Colonic mucosa (tissue), 4 donors: Measurements from ENCODE around the gene TRIM37. TPM values are rescaled to one million over a fixed set of nuclear protein-coding genes. Genes with fewer than 3 reads are reported as not detected.

Experiments
- DNase-seq: peaks from one replicate; pipeline ENCODE4 v3.0.0-alpha.2; 2020
- H3K27ac ChIP-seq: fragments of 200-600 bp; one replicate; pipeline ENCODE4 v1.8.0; 2021
- H3K27me3 ChIP-seq: fragments of 200-600 bp; one replicate; pipeline ENCODE4 v1.8.0; 2021
- H3K36me3 ChIP-seq: fragments of 200-600 bp; one replicate; pipeline ENCODE4 v1.8.0; 2021
- H3K4me1 ChIP-seq: fragments of 200-600 bp; one replicate; pipeline ENCODE4 v1.8.0; 2021; ENCODE audit warnings: mild to moderate bottlenecking
- H3K4me3 ChIP-seq: fragments of 200-600 bp; one replicate; pipeline ENCODE4 v1.8.0; 2021
- H3K9ac ChIP-seq, 2 donors: one replicate each; pipeline ENCODE4 v1.7.0; 2013; ENCODE audit warnings: control low read depth in 2 of 2, low read depth in 2 of 2, low read length in 2 of 2
- H3K9me3 ChIP-seq: fragments of 200-600 bp; one replicate; pipeline ENCODE4 v1.8.0; 2021
- CTCF ChIP-seq: fragments of 200-600 bp; IDR thresholded peaks from one replicate; pipeline ENCODE4 v1.8.0; 2022; ENCODE audit warnings: antibody characterized with exemption, mild to moderate bottlenecking
- intact Hi-C: fragments of 100-400 bp; cut with DNase I; formaldehyde crosslinking; loops from one replicate; pipeline ENCODE4 v1.14.1; 2022
- total RNA-seq, 2 donors: library from RNA; stranded (reverse); fragmentation: NEBNext Ultra II Directional in 1 of 2; extraction: Animal tissue kit (Norgen Biotek cat#: 25700) in 1 of 2; gene quantifications; one replicate each; pipeline ENCODE4 v1.2.1, GENCODE V29; 2021
- donor health status: healthy.
- donor health status: DM: no; HTN: no; CAD: no.
- donor health status: DM: no; HTN: no; CAD: no.

The TRIM37 gene
- total RNA-seq, 2 donors from 2014 or later: 17.2 to 24.1 TPM

- no peak overlapping the region for H3K9ac ChIP-seq
- H3K27me3 ChIP-seq: no peaks in the 10 kb centered on the region
- no peak for TF ChIP-seq CTCF
- H3K4me3 ChIP-seq: no peak overlapping the region
- H3K27ac ChIP-seq: no peak overlapping the region
- no peaks in the 10 kb centered on the region for H3K4me1 ChIP-seq
- no peaks in the 10 kb centered on the region for H3K36me3 ChIP-seq
- intact Hi-C loops: no loop called here
- no peaks in the 10 kb centered on the region for H3K9me3 ChIP-seq
- no peak for DNase-seq
These were observed 20.2 kb upstream of the TRIM37 start for GRCh38 chr17:59126809-59127417.

GRCh38 chr17:59124665-59125064, 18.0 kb upstream of the TRIM37 start:
- no peak overlapping the region for H3K4me3 ChIP-seq
- no peaks in the 10 kb centered on the region for H3K9me3 ChIP-seq
- H3K27ac ChIP-seq: no peak overlapping the region
- no peaks in the 10 kb centered on the region for H3K36me3 ChIP-seq
- H3K9ac ChIP-seq: no peak overlapping the region
- H3K4me1 ChIP-seq: no peaks in the 10 kb centered on the region
- H3K27me3 ChIP-seq: no peaks in the 10 kb centered on the region
- intact Hi-C loops: no loop called here
- no peak for TF ChIP-seq CTCF
- DNase-seq: no peak

- Histone ChIP-seq H3K27ac (no peak overlapping the region), H3K27me3 (no peaks in the 10 kb centered on the region), H3K9ac (no peak overlapping the region), H3K36me3 (no peaks in the 10 kb centered on the region), H3K9me3 (no peaks in the 10 kb centered on the region), H3K4me3 (no peak overlapping the region), H3K4me1 (no peaks in the 10 kb centered on the region)
- DNase-seq: no peak
- intact Hi-C loops: no loop called here
- no peak for TF ChIP-seq CTCF
These were observed 15.3 kb upstream of the TRIM37 start for GRCh38 chr17:59121901-59122480.

- H3K4me1 ChIP-seq: no peaks in the 10 kb centered on the region
- no peaks in the 10 kb centered on the region for H3K27me3 ChIP-seq
- no peak overlapping the region for H3K27ac ChIP-seq
- H3K36me3 ChIP-seq: no peaks in the 10 kb centered on the region
- intact Hi-C loops: no loop called here
- no peak overlapping the region for H3K9ac ChIP-seq
- DNase-seq: no peak
- H3K4me3 ChIP-seq: no peak overlapping the region
- TF ChIP-seq CTCF: no peak
- H3K9me3 ChIP-seq: no peaks in the 10 kb centered on the region
These were observed 8.8 kb upstream of the TRIM37 start for GRCh38 chr17:59115474-59115873.

- no peak for DNase-seq
These were observed 4.9 kb upstream of the TRIM37 start for GRCh38 chr17:59111539-59111938.

More at GRCh38 chr17:59111539-59111938, 4.9 kb upstream of the TRIM37 start:
- intact Hi-C loops: no loop called here
- Histone ChIP-seq H3K27me3 (no peaks in the 10 kb centered on the region), H3K27ac (no peak overlapping the region), H3K9ac (no peak overlapping the region), H3K4me3 (no peak overlapping the region), H3K36me3 (no peaks in the 10 kb centered on the region), H3K4me1 (no peaks in the 10 kb centered on the region), H3K9me3 (no peaks in the 10 kb centered on the region)
- no peak for TF ChIP-seq CTCF
